Coronary artery (tissue), 2 donors: Measurements from ENCODE around the gene METTL22.
A peak's percentile ranks its signal among the peaks of the same experiment; 100 is the strongest.

Source experiments
- DNase-seq: peaks from one replicate; pipeline ENCODE4 v3.0.0-alpha.2; 2017; ENCODE audit warnings: low spot score
- H3K27ac ChIP-seq, 2 donors: fragments of 200-600 bp; sonication (generic); one replicate each; pipeline ENCODE4 v1.5.1; 2016 to 2019
- H3K4me3 ChIP-seq: fragments of 200-600 bp; sonication (generic); 2 replicates; pipeline ENCODE4 v1.5.1; 2016; ENCODE audit warnings: mild to moderate bottlenecking, moderate library complexity
- TF ChIP-seq, protein P1 (sequence below): fragments of 200-600 bp; sonication (generic); IDR thresholded peaks from one replicate; pipeline ENCODE4 v1.5.1; 2019; ENCODE audit warnings: antibody characterized with exemption

Gene METTL22

GRCh38 chr16:8577678-8578304 is 43.7 kb upstream of the METTL22 start:
- H3K4me3 ChIP-seq, result no peak overlapping the region
- DNase-seq, result no peak
- no peak overlapping the region for H3K27ac ChIP-seq
- TF ChIP-seq, protein P1, sequence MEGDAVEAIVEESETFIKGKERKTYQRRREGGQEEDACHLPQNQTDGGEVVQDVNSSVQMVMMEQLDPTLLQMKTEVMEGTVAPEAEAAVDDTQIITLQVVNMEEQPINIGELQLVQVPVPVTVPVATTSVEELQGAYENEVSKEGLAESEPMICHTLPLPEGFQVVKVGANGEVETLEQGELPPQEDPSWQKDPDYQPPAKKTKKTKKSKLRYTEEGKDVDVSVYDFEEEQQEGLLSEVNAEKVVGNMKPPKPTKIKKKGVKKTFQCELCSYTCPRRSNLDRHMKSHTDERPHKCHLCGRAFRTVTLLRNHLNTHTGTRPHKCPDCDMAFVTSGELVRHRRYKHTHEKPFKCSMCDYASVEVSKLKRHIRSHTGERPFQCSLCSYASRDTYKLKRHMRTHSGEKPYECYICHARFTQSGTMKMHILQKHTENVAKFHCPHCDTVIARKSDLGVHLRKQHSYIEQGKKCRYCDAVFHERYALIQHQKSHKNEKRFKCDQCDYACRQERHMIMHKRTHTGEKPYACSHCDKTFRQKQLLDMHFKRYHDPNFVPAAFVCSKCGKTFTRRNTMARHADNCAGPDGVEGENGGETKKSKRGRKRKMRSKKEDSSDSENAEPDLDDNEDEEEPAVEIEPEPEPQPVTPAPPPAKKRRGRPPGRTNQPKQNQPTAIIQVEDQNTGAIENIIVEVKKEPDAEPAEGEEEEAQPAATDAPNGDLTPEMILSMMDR, result no peak

GRCh38 chr16:8579559-8579958 is 41.9 kb upstream of the METTL22 start:
- no peak overlapping the region for H3K4me3 ChIP-seq
- no peak for DNase-seq
- TF ChIP-seq, protein P1, result no peak
- H3K27ac ChIP-seq, result no peak overlapping the region

GRCh38 chr16:8581831-8582580 is 39.5 kb upstream of the METTL22 start:
- H3K4me3 ChIP-seq, result no peak overlapping the region
- peak overlapping the region in 1 of 2 donors; percentile 20 for H3K27ac ChIP-seq
- TF ChIP-seq, protein P1, result no peak
- DNase-seq, result no peak

GRCh38 chr16:8583199-8583598 is 38.3 kb upstream of the METTL22 start:
- DNase-seq, result no peak
- TF ChIP-seq, protein P1, result no peak
- H3K4me3 ChIP-seq, result no peak overlapping the region

GRCh38 chr16:8583732-8584131 is 37.8 kb upstream of the METTL22 start:
- TF ChIP-seq, protein P1, result no peak
- H3K4me3 ChIP-seq, result no peak overlapping the region
- DNase-seq, result no peak
- no peak overlapping the region for H3K27ac ChIP-seq

More at GRCh38 chr16:8583199-8583598, 38.3 kb upstream of the METTL22 start:
- no peak overlapping the region for H3K27ac ChIP-seq

DNA sequence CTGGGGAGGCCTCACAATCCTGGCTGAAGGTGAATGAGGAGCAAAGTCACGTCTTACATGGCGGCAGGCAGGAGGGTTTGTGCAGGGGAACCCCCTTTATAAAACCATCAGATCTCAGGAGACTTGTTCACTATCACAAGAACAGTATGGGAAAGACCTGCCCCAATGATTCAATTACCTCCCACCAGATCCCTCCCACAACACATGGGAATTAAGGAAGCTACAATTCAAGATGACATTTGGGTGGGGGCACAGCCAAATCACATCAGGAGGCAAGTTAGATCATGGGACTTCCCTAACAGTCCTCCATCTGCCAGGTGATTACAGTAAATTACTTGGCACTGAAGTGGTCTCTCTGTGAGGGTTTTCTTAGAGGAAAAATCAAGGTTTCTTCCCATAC is 36.5 kb upstream of the METTL22 start:
- Histone ChIP-seq H3K27ac (no peak overlapping the region), H3K4me3 (no peak overlapping the region)
- TF ChIP-seq, protein P1, result no peak

GRCh38 chr16:8585857-8586256 is 35.6 kb upstream of the METTL22 start:
- no peak overlapping the region for H3K27ac ChIP-seq
- H3K4me3 ChIP-seq, result no peak overlapping the region
- DNase-seq, result no peak
- TF ChIP-seq, protein P1, result no peak

More for the DNA sequence above, 36.5 kb upstream of the METTL22 start:
- no peak for DNase-seq
